ENCODE data around the gene MMD. TPM values are rescaled to one million over a fixed set of nuclear protein-coding genes. Genes with fewer than 3 reads are reported as not detected.

Gene MMD
- total RNA-seq, 1 experiment from 2014 or later: 26.9 TPM

GRCh38 chr17:55384643-55385232 lies 36.9 kb downstream of the MMD start:
- H3K27ac ChIP-seq (ENCODE audit: low read length): no peak overlapping the region
- BruUV-seq (replicated peaks): no TSS peak
- in situ Hi-C loops (cut with HindIII; ENCODE audit: low pct_unique_long_range_greater_than_20kb, low sequenced_read_pairs) (no loop called here), intact Hi-C loops (cut with micrococcal nuclease; ENCODE audit: unreplicated experiment) (no loop called here)
- TF ChIP-seq SIN3A (IDR thresholded peaks at IDR 0.05; ENCODE audit: borderline replicate concordance, insufficient read depth, low read depth, low read length) (no peak), REST (IDR thresholded peaks at IDR 0.05; ENCODE audit: insufficient read depth in 1 of 2, low read depth in 2 of 2, low read length in 1 of 2) (no peak), POLR2AphosphoS5 (IDR thresholded peaks at IDR 0.05; ENCODE audit: low read depth, low read length) (no peak), TCF7L2 (IDR thresholded peaks at IDR 0.05; ENCODE audit: low read depth, low read length) (no peak), CTCF (IDR thresholded peaks at IDR 0.05) (no peak)
- no peaks in the 10 kb centered on the region for H3K9me3 ChIP-seq (ENCODE audit: control insufficient read depth, insufficient read depth, low read depth, low read length)
- no peaks in the 10 kb centered on the region for H3K4me1 ChIP-seq (ENCODE audit: control insufficient read depth, insufficient read depth, low read length)
- ChIA-PET POLR2A (no interaction called here), CTCF (interaction anchor here (0.6 kb wide), 1 partner anchor 26 kb away, joined by 8 read pairs; no protein-coding TSS in a partner anchor)
- H3K4me3 ChIP-seq (ENCODE audit: low read depth in 2 of 2, low read length in 2 of 2): no peak overlapping the region
- ATAC-seq (no peak), DNase-seq (ENCODE audit: low read depth, low spot score) (no peak)
- no peaks in the 10 kb centered on the region for H3K27me3 ChIP-seq (ENCODE audit: control insufficient read depth, insufficient read depth, low read length)
- no peaks in the 10 kb centered on the region for H3K36me3 ChIP-seq (ENCODE audit: control insufficient read depth, insufficient read depth, low read length)

GRCh38 chr17:55383771-55384642 lies 37.6 kb downstream of the MMD start:
- H3K4me3 ChIP-seq (ENCODE audit: low read depth in 2 of 2, low read length in 2 of 2): no peak overlapping the region
- H3K36me3 ChIP-seq (ENCODE audit: control insufficient read depth, insufficient read depth, low read length): no peaks in the 10 kb centered on the region
- ATAC-seq: no peak
- peaks cover 2% of the 10 kb centered on the region; the same call in 1 of the 2 replicates for H3K27me3 ChIP-seq (ENCODE audit: control insufficient read depth, insufficient read depth, low read length)
- no peaks in the 10 kb centered on the region for H3K9me3 ChIP-seq (ENCODE audit: control insufficient read depth, insufficient read depth, low read depth, low read length)
- ChIA-PET POLR2A (no interaction called here), CTCF (interaction anchor here (0.6 kb wide), 1 partner anchor 26 kb away, joined by 8 read pairs; no protein-coding TSS in a partner anchor)
- in situ Hi-C loops (cut with HindIII; ENCODE audit: low pct_unique_long_range_greater_than_20kb, low sequenced_read_pairs) (no loop called here), intact Hi-C loops (cut with micrococcal nuclease; ENCODE audit: unreplicated experiment) (no loop called here)
- H3K27ac ChIP-seq (ENCODE audit: low read length): no peak overlapping the region
- DNase-seq (ENCODE audit: low read depth, low spot score): no peak
- no peaks in the 10 kb centered on the region for H3K4me1 ChIP-seq (ENCODE audit: control insufficient read depth, insufficient read depth, low read length)
- TF ChIP-seq TCF7L2 (IDR thresholded peaks at IDR 0.05; ENCODE audit: low read depth, low read length): no peak
- TF ChIP-seq SIN3A (IDR thresholded peaks at IDR 0.05; ENCODE audit: borderline replicate concordance, insufficient read depth, low read depth, low read length): no peak
- no peak for TF ChIP-seq CTCF (IDR thresholded peaks at IDR 0.05)
- TF ChIP-seq REST (IDR thresholded peaks at IDR 0.05; ENCODE audit: insufficient read depth in 1 of 2, low read depth in 2 of 2, low read length in 1 of 2): no peak
- TF ChIP-seq POLR2AphosphoS5 (IDR thresholded peaks at IDR 0.05; ENCODE audit: low read depth, low read length): no peak
- no TSS peak for BruUV-seq (replicated peaks)
